Thyroid gland (tissue), 4 donors: ENCODE results near the gene FAM234A.

ENCODE experiments used
- POLR2A ChIP-seq, 2 donors: fragments of 450-650 bp; IDR thresholded peaks; one replicate each; pipeline ENCODE4 v1.6.1; 2017; ENCODE audit warnings: antibody characterized with exemption in 2 of 2, mild to moderate bottlenecking in 2 of 2, moderate library complexity in 1 of 2
- TF ChIP-seq, protein P1 (sequence below), 6 experiments: fragments of 200-600 bp in 3 of 6; fragments of 450-650 bp in 3 of 6; sonication (generic) in 3 of 6; IDR thresholded peaks; one replicate each; pipeline ENCODE4 v1.5.1; 2016 to 2019; ENCODE audit warnings: antibody characterized with exemption in 6 of 6, mild to moderate bottlenecking in 2 of 6, inconsistent platforms in 1 of 6, moderate library complexity in 1 of 6

DNA sequence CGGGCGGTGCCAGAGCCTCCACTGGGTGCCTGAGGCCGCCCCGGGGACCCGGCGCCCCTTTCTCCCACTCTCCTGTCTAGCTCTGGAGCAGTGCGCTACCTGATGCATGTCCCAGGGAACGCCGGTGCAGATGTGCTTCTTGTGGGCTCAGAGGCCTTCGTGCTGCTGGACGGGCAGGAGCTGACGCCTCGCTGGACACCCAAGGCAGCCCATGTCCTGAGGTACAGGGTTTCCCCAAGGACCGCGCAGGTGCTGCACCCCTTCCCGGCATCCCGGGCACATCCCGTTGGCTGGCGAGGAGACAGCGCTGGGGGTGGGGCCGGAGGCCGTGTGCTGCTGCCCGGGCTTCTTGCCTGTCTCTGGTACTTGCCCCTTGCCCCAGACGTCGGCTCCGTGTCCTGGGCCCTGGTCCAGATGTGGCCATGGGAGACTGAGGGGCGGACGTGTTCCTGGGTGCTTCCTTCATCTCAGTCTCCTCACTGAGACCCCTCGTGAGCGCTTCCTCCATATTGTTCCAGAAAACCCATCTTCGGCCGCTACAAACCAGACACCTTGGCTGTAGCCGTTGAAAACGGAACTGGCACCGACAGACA lies 28.7 kb downstream of the FAM234A start:
- TF ChIP-seq, protein P1, sequence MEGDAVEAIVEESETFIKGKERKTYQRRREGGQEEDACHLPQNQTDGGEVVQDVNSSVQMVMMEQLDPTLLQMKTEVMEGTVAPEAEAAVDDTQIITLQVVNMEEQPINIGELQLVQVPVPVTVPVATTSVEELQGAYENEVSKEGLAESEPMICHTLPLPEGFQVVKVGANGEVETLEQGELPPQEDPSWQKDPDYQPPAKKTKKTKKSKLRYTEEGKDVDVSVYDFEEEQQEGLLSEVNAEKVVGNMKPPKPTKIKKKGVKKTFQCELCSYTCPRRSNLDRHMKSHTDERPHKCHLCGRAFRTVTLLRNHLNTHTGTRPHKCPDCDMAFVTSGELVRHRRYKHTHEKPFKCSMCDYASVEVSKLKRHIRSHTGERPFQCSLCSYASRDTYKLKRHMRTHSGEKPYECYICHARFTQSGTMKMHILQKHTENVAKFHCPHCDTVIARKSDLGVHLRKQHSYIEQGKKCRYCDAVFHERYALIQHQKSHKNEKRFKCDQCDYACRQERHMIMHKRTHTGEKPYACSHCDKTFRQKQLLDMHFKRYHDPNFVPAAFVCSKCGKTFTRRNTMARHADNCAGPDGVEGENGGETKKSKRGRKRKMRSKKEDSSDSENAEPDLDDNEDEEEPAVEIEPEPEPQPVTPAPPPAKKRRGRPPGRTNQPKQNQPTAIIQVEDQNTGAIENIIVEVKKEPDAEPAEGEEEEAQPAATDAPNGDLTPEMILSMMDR (IDR thresholded peaks at IDR 0.05): no peak
- TF ChIP-seq POLR2A (IDR thresholded peaks at IDR 0.05): no peak
